ENCODE data around the gene MRPS14. TPM values are rescaled to one million over a fixed set of nuclear protein-coding genes. Genes with fewer than 3 reads are reported as not detected.
A peak's percentile ranks its signal among the peaks of the same experiment; 100 is the strongest.

The MRPS14 gene
- total RNA-seq, 2 donors from 2014 or later = 13.4 to 16.2 TPM

DNA sequence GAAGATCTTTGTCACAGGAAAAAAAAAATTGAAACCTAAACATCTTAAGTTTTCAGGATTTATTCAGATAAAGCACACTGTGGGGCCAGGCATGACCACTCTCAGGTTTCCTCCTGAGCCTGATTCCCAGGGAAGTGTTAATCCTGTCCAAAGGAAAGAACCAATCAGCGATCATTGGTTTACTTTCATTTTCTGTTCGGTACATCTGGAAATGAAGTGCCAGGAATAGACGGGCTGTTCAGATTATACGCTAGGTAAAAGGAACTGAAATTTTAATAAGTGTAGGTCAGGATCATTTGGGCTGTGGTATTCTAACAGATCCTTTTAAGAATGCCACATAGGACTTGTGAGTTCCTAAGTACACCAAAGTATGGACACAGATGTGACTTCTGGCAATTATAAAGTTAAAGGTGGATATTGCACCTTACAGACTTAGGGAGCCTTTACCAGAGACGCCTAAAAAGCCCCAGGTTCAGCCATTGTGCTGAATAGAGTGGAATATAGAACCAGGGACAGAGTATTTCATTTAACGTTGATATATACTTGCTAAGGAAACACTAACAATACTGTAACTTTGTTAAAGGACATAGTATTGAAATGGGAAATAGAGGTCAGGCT is 32.7 kb downstream of the MRPS14 start:
- peak; percentile 68 for ATAC-seq
- no peaks in the 10 kb centered on the region for H3K9me3 ChIP-seq (ENCODE audit: control insufficient read depth, low read length, poor library complexity, severe bottlenecking)
- peak overlapping the region; percentile 82 for H3K4me3 Mint-ChIP-seq
- H3K27me3 Mint-ChIP-seq = no peaks in the 10 kb centered on the region
- peaks cover 13% of the 10 kb centered on the region for H3K4me1 Mint-ChIP-seq
- no peak for DNase-seq
- peak overlapping the region; percentile 94 for H3K27ac Mint-ChIP-seq
- H3K36me3 Mint-ChIP-seq (ENCODE audit: low read depth) = peaks cover 3% of the 10 kb centered on the region

DNA sequence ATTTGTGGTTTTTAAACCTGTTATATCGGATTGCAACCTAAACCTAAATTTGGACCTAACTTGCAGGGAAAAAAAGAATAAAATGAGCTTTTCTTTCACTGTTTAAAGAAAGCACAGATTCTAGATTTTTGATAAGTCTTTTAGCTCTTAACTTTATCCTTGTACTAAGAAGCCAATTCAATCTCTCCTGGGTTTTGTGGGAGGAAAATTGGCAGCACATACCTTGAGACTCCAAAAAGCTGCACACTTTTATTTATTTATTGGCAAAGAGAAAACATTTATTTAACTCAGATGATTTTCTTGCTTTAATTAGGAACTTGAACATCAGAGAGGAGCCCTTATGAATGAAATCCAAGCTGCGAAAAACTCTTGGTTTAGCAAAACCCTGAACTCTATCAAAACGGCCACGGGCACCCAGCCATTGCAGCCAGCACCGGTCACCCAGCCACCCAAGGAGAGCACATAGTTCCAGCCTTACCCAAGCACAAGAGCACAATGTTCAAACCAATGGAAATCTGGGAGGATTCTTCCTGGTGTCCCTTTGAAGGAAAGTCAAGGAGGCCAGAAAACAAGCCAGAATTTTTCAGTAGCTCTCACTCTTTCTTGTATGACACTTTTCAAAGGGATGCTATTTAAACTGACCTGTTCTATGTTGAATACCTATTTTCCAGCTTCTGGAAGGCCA is 33.5 kb downstream of the MRPS14 start:
- peaks cover 17% of the 10 kb centered on the region for H3K4me1 Mint-ChIP-seq
- DNase-seq = no peak

DNA sequence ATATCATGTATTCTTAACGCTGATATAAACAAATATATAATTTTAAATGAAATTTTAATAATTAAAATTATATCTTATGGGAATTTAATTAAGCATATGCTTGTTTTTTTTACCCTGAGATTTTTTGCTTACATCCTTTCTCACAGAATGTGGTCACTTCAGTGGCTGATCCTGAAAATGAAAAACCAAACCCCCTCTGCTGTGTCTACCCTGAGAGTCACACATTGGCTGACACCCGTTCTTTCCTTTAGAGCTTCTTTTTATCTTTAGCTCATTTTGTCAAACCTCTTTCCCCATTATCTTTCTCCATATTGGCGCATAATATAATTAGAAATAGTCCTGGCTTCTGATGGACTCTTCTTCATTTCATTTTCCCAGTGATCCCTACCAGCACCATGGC is 34.2 kb downstream of the MRPS14 start:
- ATAC-seq = no peak
- peaks cover 17% of the 10 kb centered on the region for H3K4me1 Mint-ChIP-seq
- peak overlapping the region; percentile 94 for H3K27ac Mint-ChIP-seq
- no peak overlapping the region for H3K4me3 Mint-ChIP-seq
- no peaks in the 10 kb centered on the region for H3K9me3 ChIP-seq (ENCODE audit: control insufficient read depth, low read length, poor library complexity, severe bottlenecking)
- no peak for DNase-seq
- peaks cover 5% of the 10 kb centered on the region for H3K36me3 Mint-ChIP-seq (ENCODE audit: low read depth)
- H3K27me3 Mint-ChIP-seq = no peaks in the 10 kb centered on the region

More for the DNA sequence above, 33.5 kb downstream of the MRPS14 start:
- peak overlapping the region; percentile 82 for H3K4me3 Mint-ChIP-seq
- H3K27ac Mint-ChIP-seq = peak overlapping the region; percentile 94
- ATAC-seq = peak; percentile 24
- peaks cover 5% of the 10 kb centered on the region for H3K36me3 Mint-ChIP-seq (ENCODE audit: low read depth)
- no peaks in the 10 kb centered on the region for H3K27me3 Mint-ChIP-seq
- no peaks in the 10 kb centered on the region for H3K9me3 ChIP-seq (ENCODE audit: control insufficient read depth, low read length, poor library complexity, severe bottlenecking)

DNA sequence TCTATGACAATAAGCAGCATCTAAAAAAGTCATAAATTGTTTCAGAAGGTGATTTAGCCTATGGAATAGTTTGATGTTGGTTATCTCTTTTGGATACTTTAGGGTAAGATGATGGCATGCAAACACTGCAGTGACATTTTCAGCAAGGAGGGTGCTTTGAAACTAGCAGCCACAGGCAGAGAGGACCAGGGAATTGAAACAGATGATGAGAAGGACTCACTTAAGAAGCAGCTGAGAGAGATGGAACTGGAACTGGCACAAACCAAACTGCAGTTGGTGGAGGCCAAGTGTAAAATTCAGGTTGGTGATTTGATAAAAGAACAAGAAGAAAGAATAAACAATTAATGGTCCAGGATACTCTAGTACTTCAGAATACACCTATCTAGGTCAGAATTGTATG is 34.7 kb downstream of the MRPS14 start:
- H3K9me3 ChIP-seq (ENCODE audit: control insufficient read depth, low read length, poor library complexity, severe bottlenecking) = no peaks in the 10 kb centered on the region
- H3K27ac Mint-ChIP-seq = peak overlapping the region; percentile 94
- ATAC-seq (no peak), DNase-seq (no peak)
- H3K4me1 Mint-ChIP-seq = peaks cover 17% of the 10 kb centered on the region
- peaks cover 5% of the 10 kb centered on the region for H3K36me3 Mint-ChIP-seq (ENCODE audit: low read depth)
- H3K4me3 Mint-ChIP-seq = peak overlapping the region; percentile 10
- no peaks in the 10 kb centered on the region for H3K27me3 Mint-ChIP-seq

DNA sequence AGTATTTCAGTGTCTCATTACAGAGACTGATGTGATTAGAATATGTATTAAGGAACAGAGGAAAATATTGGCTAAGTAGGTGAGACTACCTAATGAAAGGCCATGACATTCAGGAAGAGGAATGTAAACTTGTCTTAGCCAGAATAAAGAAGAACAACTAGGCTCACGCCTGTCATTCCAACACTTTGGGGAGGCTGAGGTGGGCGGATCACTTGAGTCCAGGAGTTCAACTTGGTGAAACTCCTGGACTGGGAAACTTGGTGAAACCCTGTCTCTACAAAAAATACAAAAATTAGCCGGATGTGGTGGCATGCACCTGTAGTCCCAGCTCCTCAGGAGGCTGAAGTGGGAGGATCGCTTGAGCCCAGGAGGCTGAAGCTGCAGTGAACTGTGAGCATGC is 38.3 kb downstream of the MRPS14 start:
- H3K4me1 Mint-ChIP-seq = peaks cover 22% of the 10 kb centered on the region
- DNase-seq (no peak), ATAC-seq (no peak)
- H3K27ac Mint-ChIP-seq = peak overlapping the region; percentile 19
- peaks cover 11% of the 10 kb centered on the region for H3K36me3 Mint-ChIP-seq (ENCODE audit: low read depth)
- no peak overlapping the region for H3K4me3 Mint-ChIP-seq
- H3K27me3 Mint-ChIP-seq = no peaks in the 10 kb centered on the region
- peaks cover 2% of the 10 kb centered on the region for H3K9me3 ChIP-seq (ENCODE audit: control insufficient read depth, low read length, poor library complexity, severe bottlenecking)

DNA sequence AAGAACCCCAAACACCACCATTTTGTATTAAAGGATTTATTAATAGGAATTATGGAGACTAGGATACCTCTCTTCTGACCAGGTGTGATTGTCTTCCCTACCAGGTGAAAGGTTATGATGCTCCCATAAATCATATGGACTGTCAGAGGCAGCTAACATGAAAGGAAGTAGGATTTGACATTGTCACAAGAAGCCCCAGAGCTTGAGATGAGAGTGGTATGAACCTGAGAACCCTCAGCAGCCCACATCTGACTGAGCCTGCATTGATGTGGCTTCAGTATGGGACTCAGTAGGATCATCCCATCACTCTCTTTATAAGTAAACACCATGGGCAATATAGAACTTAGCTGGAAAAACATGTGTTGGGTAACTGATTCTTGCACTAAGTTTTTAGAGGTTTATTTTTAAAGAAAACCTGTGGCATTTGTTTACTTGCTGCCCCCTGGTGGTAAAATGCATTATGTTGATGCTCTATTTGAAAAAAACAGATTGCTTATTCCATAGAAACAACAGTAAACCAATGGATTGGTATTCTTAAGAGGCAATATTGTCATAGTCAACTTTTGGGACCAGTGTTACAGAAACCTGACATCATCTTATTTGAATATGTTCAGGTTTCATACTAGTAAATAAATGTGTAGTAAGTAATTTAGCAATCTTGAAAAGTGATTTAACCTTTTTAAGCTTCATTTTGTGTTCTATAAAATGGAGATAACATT is 40.1 kb downstream of the MRPS14 start:
- Mint-ChIP-seq H3K27ac (peak overlapping the region; percentile 41), H3K4me3 (no peak overlapping the region), H3K27me3 (no peaks in the 10 kb centered on the region), H3K36me3 (ENCODE audit: low read depth) (peaks cover 8% of the 10 kb centered on the region), H3K4me1 (peaks cover 12% of the 10 kb centered on the region)
- ATAC-seq (no peak), DNase-seq (peak in 1 of 3 donors; percentile 41)
- peaks cover 2% of the 10 kb centered on the region for H3K9me3 ChIP-seq (ENCODE audit: control insufficient read depth, low read length, poor library complexity, severe bottlenecking)

DNA sequence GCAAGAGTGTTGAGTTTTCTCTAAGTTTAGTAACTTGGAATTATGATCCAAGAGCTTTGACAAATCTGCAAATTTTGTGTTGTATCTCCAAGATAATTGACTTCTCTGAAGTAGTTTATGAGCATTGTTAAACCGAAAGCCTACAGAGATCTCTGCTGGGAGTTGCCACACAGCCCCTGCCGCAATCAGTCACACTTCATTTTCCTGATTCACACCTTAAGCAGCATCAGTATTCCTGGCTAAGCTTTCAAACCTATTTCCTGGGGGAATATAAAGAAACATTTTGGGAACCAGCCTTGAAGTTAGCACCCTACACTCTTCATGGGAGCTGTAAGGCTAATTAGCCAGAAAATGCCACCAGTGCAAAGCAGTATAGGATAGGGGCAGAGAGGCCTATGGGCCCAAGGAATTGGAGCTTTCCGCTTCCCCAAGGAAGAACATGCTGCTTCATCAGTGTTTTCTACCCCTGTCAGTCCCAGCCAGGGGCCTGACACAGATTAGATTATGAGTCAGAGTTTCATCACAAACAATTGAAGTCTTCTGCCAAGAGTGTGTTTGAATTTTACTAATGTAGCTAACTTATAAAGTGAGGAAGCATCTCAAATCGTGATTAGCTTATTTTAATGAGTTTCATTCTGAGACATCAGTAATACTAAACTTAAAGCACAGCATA is 46.7 kb downstream of the MRPS14 start:
- ATAC-seq = no peak
- peaks cover 36% of the 10 kb centered on the region for H3K4me1 Mint-ChIP-seq
- peak overlapping the region; percentile 3 for H3K27ac Mint-ChIP-seq
- no peak for DNase-seq
- H3K4me3 Mint-ChIP-seq = no peak overlapping the region
- H3K27me3 Mint-ChIP-seq = no peaks in the 10 kb centered on the region
- H3K9me3 ChIP-seq (ENCODE audit: control insufficient read depth, low read length, poor library complexity, severe bottlenecking) = no peaks in the 10 kb centered on the region
- H3K36me3 Mint-ChIP-seq (ENCODE audit: low read depth) = peaks cover 15% of the 10 kb centered on the region

DNA sequence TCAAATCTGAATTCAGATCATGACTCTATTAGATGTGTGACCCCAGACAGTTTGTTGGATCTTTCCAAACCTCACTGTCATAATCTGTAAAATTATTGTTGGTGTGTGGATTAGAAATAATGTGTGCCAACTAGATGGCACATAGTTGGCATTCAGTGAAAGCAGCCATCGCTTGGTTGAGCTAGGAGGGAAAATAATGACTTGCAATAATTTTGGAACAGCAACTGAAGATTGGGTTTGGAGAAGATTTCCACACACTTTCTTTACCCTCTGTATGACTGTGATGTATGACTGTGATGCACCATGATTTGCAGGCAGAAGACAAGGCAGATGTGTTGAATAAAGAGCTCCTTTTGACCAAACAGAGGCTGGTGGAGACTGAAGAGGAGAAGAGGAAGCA is 47.5 kb downstream of the MRPS14 start:
- Mint-ChIP-seq H3K27me3 (no peaks in the 10 kb centered on the region), H3K4me1 (peaks cover 39% of the 10 kb centered on the region), H3K27ac (peak overlapping the region; percentile 3), H3K4me3 (no peak overlapping the region), H3K36me3 (ENCODE audit: low read depth) (peaks cover 13% of the 10 kb centered on the region)
- ATAC-seq = no peak
- no peak for DNase-seq
- H3K9me3 ChIP-seq (ENCODE audit: control insufficient read depth, low read length, poor library complexity, severe bottlenecking) = no peaks in the 10 kb centered on the region

DNA sequence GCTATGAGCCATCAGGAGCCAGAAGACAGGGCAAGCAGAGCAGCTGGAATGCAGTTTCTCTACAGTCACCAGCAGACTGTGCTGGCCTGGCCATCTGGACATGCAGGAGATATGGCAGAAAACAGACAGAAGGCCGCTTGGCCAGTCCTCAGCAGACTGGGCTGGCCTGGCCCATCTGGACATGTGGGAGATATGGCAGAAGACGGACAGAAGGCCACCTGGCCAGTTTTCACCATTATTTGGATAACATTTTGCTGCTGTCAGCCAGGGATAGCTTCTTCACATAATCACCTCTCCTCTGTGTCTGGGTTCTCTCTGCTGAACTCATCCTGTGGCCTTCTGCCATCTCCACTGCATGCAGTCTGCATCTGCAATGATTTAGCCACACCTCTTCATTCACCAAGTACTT is 48.5 kb downstream of the MRPS14 start:
- H3K9me3 ChIP-seq (ENCODE audit: control insufficient read depth, low read length, poor library complexity, severe bottlenecking) = no peaks in the 10 kb centered on the region
- no peak for DNase-seq
- no peak overlapping the region for H3K4me3 Mint-ChIP-seq
- no peaks in the 10 kb centered on the region for H3K27me3 Mint-ChIP-seq
- H3K36me3 Mint-ChIP-seq (ENCODE audit: low read depth) = peaks cover 11% of the 10 kb centered on the region
- no peak overlapping the region for H3K27ac Mint-ChIP-seq
- ATAC-seq = no peak
- peaks cover 42% of the 10 kb centered on the region for H3K4me1 Mint-ChIP-seq

DNA sequence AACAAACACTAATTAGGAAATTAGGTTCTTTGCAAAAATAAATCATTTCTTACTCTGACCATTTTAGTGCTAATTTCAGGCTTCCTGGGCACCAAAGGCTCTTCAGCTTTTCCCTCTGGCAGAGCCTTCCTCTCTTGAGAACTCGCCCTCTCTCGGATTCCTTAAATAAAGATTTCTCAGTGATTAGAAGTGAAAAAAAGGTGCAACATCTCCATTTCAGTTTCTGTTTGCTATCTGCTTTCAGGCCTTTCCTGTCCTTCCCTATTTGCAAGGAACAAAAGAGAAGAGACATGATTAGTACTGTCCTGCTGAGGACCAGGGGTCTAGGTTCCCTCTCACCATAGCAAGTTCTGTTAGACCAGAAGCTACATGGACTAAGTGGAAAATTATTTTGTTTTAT is 51.3 kb downstream of the MRPS14 start:
- no peaks in the 10 kb centered on the region for H3K27me3 Mint-ChIP-seq
- peak overlapping the region; percentile 95 for H3K27ac Mint-ChIP-seq
- peaks cover 11% of the 10 kb centered on the region for H3K36me3 Mint-ChIP-seq (ENCODE audit: low read depth)
- H3K4me3 Mint-ChIP-seq = no peak overlapping the region
- DNase-seq = no peak
- no peak for ATAC-seq
- no peaks in the 10 kb centered on the region for H3K9me3 ChIP-seq (ENCODE audit: control insufficient read depth, low read length, poor library complexity, severe bottlenecking)
- H3K4me1 Mint-ChIP-seq = peaks cover 51% of the 10 kb centered on the region

DNA sequence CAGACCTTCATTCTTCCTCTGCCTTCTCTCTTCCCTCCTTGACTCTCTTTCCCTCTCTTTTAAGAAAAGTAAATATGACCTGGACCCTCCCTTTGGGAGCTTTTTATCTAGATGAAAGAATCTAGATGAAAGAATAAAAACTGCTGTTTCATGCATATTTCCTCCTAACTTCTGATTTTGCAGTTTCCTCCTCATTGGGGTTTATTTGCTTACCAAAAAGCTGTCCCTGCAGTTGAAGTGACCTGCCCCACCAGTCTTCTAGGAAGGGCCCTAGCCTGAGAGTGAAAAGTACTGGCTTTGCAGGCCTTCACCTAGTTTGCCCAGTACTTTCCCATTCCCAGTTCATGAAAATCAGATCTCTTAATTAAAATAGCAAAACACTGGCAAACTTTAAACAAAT is 51.8 kb downstream of the MRPS14 start:
- Mint-ChIP-seq H3K4me3 (peak overlapping the region; percentile 72), H3K36me3 (ENCODE audit: low read depth) (peaks cover 11% of the 10 kb centered on the region), H3K27ac (peak overlapping the region; percentile 95), H3K4me1 (peaks cover 53% of the 10 kb centered on the region), H3K27me3 (no peaks in the 10 kb centered on the region)
- H3K9me3 ChIP-seq (ENCODE audit: control insufficient read depth, low read length, poor library complexity, severe bottlenecking) = no peaks in the 10 kb centered on the region
- DNase-seq (no peak), ATAC-seq (no peak)

DNA sequence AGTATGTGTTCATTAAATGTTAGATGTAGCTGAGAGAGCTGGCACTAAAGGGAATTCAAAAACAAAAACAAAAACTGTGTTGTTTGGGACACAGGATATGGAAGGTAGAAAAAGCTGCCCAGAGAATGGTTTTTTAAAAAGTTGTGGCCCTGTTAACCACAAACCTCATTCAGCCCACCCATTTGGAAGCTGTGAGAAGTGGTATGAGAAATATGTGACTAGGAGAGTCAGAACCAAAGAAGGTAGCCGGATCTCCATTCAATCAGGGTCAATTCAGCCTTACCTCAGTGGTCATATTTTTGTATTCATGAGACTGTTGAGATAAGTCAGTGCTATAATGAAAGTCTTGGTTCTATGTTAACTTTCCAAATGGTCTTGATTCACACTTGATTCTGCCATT is 53.2 kb downstream of the MRPS14 start:
- Mint-ChIP-seq H3K27me3 (no peaks in the 10 kb centered on the region), H3K27ac (peak overlapping the region; percentile 99), H3K36me3 (ENCODE audit: low read depth) (peaks cover 6% of the 10 kb centered on the region), H3K4me3 (peak overlapping the region; percentile 79), H3K4me1 (peaks cover 54% of the 10 kb centered on the region)
- H3K9me3 ChIP-seq (ENCODE audit: control insufficient read depth, low read length, poor library complexity, severe bottlenecking) = no peaks in the 10 kb centered on the region
- DNase-seq (no peak), ATAC-seq (no peak)

DNA sequence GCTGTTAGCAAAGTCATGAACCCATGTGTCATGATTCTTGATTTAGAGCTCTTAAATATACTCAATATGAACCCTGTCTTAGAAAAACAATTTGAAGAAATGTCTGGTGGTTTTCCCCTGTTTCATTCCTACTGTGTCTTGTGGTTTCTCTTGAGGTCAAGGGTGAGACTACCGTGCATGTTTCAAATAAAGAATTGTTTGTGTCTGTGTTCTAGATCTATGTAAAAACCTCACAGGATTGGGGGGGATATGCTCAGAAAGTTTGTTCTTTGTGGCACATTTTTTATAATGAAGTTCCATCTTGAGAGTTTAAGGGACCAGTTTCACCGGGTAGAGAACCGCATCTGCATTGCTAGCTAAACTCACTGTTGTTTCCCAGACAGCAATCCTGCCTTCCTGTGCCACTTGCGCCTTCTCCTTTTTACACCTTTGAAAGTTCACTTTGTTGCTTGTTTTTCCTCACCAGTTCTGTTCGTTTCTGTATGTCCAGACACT is 54.4 kb downstream of the MRPS14 start:
- Mint-ChIP-seq H3K36me3 (ENCODE audit: low read depth) (peaks cover 4% of the 10 kb centered on the region), H3K4me1 (peaks cover 59% of the 10 kb centered on the region), H3K4me3 (peak overlapping the region; percentile 79), H3K27me3 (no peaks in the 10 kb centered on the region), H3K27ac (peak overlapping the region; percentile 99)
- DNase-seq = no peak
- peak; percentile 70 for ATAC-seq
- H3K9me3 ChIP-seq (ENCODE audit: control insufficient read depth, low read length, poor library complexity, severe bottlenecking) = no peaks in the 10 kb centered on the region

Measured in T-helper 17 cell (primary cell).